Suprapubic skin (tissue), 3 donors: ENCODE measurements around the gene HNRNPR.

Source experiments
- EP300 ChIP-seq: sonication (generic); formaldehyde crosslinking; IDR thresholded peaks from one replicate; pipeline ENCODE4 v1.6.1; 2017; ENCODE audit warnings: antibody characterized with exemption
- POLR2A ChIP-seq, 2 donors: fragments of 450-650 bp; IDR thresholded peaks; one replicate each; pipeline ENCODE4 v1.6.1; 2017; ENCODE audit warnings: antibody characterized with exemption in 2 of 2, mild to moderate bottlenecking in 2 of 2, moderate library complexity in 2 of 2
- TF ChIP-seq, protein P1 (sequence below), 2 donors: fragments of 200-600 bp in 1 of 2; fragments of 450-650 bp in 1 of 2; sonication (generic) in 1 of 2; IDR thresholded peaks; one replicate each; pipeline ENCODE4 v1.5.1; 2016 to 2019; ENCODE audit warnings: antibody characterized with exemption in 2 of 2, mild to moderate bottlenecking in 1 of 2, moderate library complexity in 1 of 2

DNA sequence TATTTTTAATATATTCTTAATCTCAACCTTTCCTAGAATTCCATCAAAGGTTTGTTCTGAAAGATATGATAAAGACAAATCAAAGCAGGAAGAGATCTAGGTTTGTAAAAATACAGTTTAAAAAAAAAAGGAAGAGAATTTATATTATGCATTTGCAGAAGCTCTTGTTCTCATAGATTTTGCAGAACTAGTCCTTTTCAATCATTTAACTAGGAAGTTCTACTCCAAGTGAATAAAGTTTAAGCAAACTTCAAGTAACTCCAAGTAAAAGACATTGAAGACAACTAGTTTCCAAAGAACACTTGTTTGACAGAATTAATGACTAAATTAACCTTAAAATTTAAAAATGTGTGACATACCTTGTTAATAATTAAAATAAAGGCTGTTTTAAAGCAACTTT lies 55.9 kb downstream of the HNRNPR start:
- TF ChIP-seq POLR2A (IDR thresholded peaks at IDR 0.05) (no peak), EP300 (no peak)
- TF ChIP-seq, protein P1, sequence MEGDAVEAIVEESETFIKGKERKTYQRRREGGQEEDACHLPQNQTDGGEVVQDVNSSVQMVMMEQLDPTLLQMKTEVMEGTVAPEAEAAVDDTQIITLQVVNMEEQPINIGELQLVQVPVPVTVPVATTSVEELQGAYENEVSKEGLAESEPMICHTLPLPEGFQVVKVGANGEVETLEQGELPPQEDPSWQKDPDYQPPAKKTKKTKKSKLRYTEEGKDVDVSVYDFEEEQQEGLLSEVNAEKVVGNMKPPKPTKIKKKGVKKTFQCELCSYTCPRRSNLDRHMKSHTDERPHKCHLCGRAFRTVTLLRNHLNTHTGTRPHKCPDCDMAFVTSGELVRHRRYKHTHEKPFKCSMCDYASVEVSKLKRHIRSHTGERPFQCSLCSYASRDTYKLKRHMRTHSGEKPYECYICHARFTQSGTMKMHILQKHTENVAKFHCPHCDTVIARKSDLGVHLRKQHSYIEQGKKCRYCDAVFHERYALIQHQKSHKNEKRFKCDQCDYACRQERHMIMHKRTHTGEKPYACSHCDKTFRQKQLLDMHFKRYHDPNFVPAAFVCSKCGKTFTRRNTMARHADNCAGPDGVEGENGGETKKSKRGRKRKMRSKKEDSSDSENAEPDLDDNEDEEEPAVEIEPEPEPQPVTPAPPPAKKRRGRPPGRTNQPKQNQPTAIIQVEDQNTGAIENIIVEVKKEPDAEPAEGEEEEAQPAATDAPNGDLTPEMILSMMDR (IDR thresholded peaks at IDR 0.05), result no peak
